Neural cell (in vitro differentiated cells): ENCODE results near the gene SGCD. TPM values are rescaled to one million over a fixed set of nuclear protein-coding genes. Genes with fewer than 3 reads are reported as not detected.

Experiments used
- H2AFZ ChIP-seq: fragments of 200-600, 300-800 bp; sonication (generic), shearing (Covaris generic); 2 replicates; pipeline ENCODE4 v1.6.0; 2014; ENCODE audit warnings: low read depth, mild to moderate bottlenecking, antibody characterized with exemption, low read length, moderate library complexity
- H3F3A ChIP-seq: fragments of 200-600 bp; shearing (Covaris generic); 2 replicates; pipeline ENCODE4 v1.6.1; 2016; ENCODE audit warnings: mild to moderate bottlenecking, moderate library complexity, mixed read lengths, antibody characterized with exemption, low read length; ENCODE audit not compliant: insufficient read depth, poor library complexity, severe bottlenecking
- H3K27ac ChIP-seq: fragments of 200-600, 300-800 bp; sonication (generic), shearing (Covaris generic); 2 replicates; pipeline ENCODE4 v1.5.1; 2014; ENCODE audit warnings: mild to moderate bottlenecking, low read length, moderate library complexity
- H3K27me3 ChIP-seq: fragments of 300-800, 200-600 bp; sonication (generic), shearing (Covaris generic); 2 replicates; pipeline ENCODE4 v1.6.0; 2014; ENCODE audit warnings: mild to moderate bottlenecking, low read depth, low read length, moderate library complexity; ENCODE audit not compliant: insufficient read depth
- H3K36me3 ChIP-seq: fragments of 300-800, 200-600 bp; sonication (generic), shearing (Covaris generic); 2 replicates; pipeline ENCODE4 v1.5.1; 2014; ENCODE audit warnings: mild to moderate bottlenecking, antibody characterized with exemption, low read length, moderate library complexity; ENCODE audit not compliant: insufficient read depth
- H3K4me2 ChIP-seq: fragments of 300-800, 200-600 bp; sonication (generic), shearing (Covaris generic); 2 replicates; pipeline ENCODE4 v1.6.0; 2014; ENCODE audit warnings: mild to moderate bottlenecking, low read length
- H3K4me3 ChIP-seq: fragments of 300-800, 200-600 bp; sonication (generic), shearing (Covaris generic); 2 replicates; pipeline ENCODE4 v1.5.1; 2014; ENCODE audit warnings: mild to moderate bottlenecking, low read length, moderate library complexity
- H3K79me2 ChIP-seq: fragments of 200-600 bp; shearing (Covaris generic); replicated peaks from 2 replicates; pipeline ENCODE4 v1.6.0; 2014; ENCODE audit warnings: mild to moderate bottlenecking, low read length, moderate library complexity; ENCODE audit not compliant: insufficient read depth
- H3K9ac ChIP-seq: fragments of 300-800, 200-600 bp; sonication (generic), shearing (Covaris generic); 2 replicates; pipeline ENCODE4 v1.6.1; 2016; ENCODE audit warnings: mild to moderate bottlenecking, low read length, mixed read lengths
- H3K9me2 ChIP-seq: fragments of 200-600 bp; shearing (Covaris generic); 2 replicates; pipeline ENCODE4 v1.6.1; 2016; ENCODE audit warnings: mild to moderate bottlenecking, low read length, mixed read lengths; ENCODE audit not compliant: insufficient read depth
- H3K9me3 ChIP-seq: fragments of 200-600, 300-800 bp; sonication (generic), shearing (Covaris generic); 2 replicates; pipeline ENCODE4 v1.6.1; 2016; ENCODE audit warnings: mild to moderate bottlenecking, mixed run types, low read length, moderate library complexity, mixed read lengths
- H4K20me1 ChIP-seq: fragments of 200-600 bp; shearing (Covaris generic); 2 replicates; pipeline ENCODE4 v1.6.1; 2016; ENCODE audit warnings: mild to moderate bottlenecking, mixed run types; ENCODE audit not compliant: insufficient read depth
- EP300 ChIP-seq: fragments of 450-650 bp; conservative IDR thresholded peaks from 2 replicates; pipeline ENCODE4 v1.6.1; 2014; ENCODE audit warnings: antibody characterized with exemption, mild to moderate bottlenecking, moderate library complexity; ENCODE audit not compliant: poor library complexity, severe bottlenecking
- EZH2 ChIP-seq: fragments of 200-600, 300-800 bp; shearing (Covaris generic), sonication (generic); IDR thresholded peaks from 2 replicates; pipeline ENCODE4 v1.6.1; 2014; ENCODE audit warnings: antibody characterized with exemption, low read length, borderline replicate concordance, mild to moderate bottlenecking; ENCODE audit not compliant: insufficient read depth, poor library complexity, severe bottlenecking
- MXI1 ChIP-seq: fragments of 450-650 bp; conservative IDR thresholded peaks from 2 replicates; pipeline ENCODE4 v1.6.1; 2014; ENCODE audit warnings: antibody characterized with exemption, mild to moderate bottlenecking; ENCODE audit not compliant: poor library complexity, severe bottlenecking
- POLR2AphosphoS5 ChIP-seq: IDR thresholded peaks from 2 replicates; pipeline ENCODE4 v1.6.1; 2012
- RAD21 ChIP-seq: fragments of 450-650 bp; conservative IDR thresholded peaks from 2 replicates; pipeline ENCODE4 v1.6.1; 2014; ENCODE audit warnings: antibody characterized with exemption, mild to moderate bottlenecking, moderate library complexity
- REST ChIP-seq: IDR thresholded peaks from 2 replicates; pipeline ENCODE4 v1.6.1; 2012; ENCODE audit warnings: borderline replicate concordance
- SMC3 ChIP-seq: fragments of 450-650 bp; conservative IDR thresholded peaks from 2 replicates; pipeline ENCODE4 v1.6.1; 2014; ENCODE audit warnings: antibody characterized with exemption, mild to moderate bottlenecking, moderate library complexity; ENCODE audit not compliant: poor library complexity
- TAF1 ChIP-seq: IDR thresholded peaks from 2 replicates; pipeline ENCODE4 v1.6.1; 2012; ENCODE audit warnings: low read depth
- polyA plus RNA-seq: library from polyadenylated mRNA; depleted of rRNA; stranded (reverse); fragments of >200 nt; gene quantifications from 2 replicates; pipeline ENCODE4 v1.2.3, GENCODE V29; 2014
- TF ChIP-seq, protein P1 (sequence below): fragments of 450-650 bp; IDR thresholded peaks from 2 replicates; pipeline ENCODE4 v1.5.1; 2014; ENCODE audit warnings: antibody characterized with exemption, mild to moderate bottlenecking, moderate library complexity; ENCODE audit not compliant: poor library complexity, severe bottlenecking

The SGCD gene
- polyA plus RNA-seq, 1 donor from 2014 or later: 3.4 TPM

GRCh38 chr5:156473269-156473908 lies 146.4 kb downstream of the SGCD start:
- H3K9ac ChIP-seq: no peak overlapping the region
- H3K4me3 ChIP-seq: no peak overlapping the region
- H2AFZ ChIP-seq: no peak overlapping the region
- H4K20me1 ChIP-seq: no peaks in the 10 kb centered on the region
- no peaks in the 10 kb centered on the region for H3K36me3 ChIP-seq
- no peak overlapping the region for H3K27ac ChIP-seq
- H3K9me2 ChIP-seq: no peaks in the 10 kb centered on the region
- H3F3A ChIP-seq: no peaks in the 10 kb centered on the region
- H3K27me3 ChIP-seq: no peaks in the 10 kb centered on the region
- no peaks in the 10 kb centered on the region for H3K79me2 ChIP-seq
- no peak overlapping the region for H3K4me2 ChIP-seq
- TF ChIP-seq EP300 (no peak), TAF1 (no peak), POLR2AphosphoS5 (no peak), REST (no peak), RAD21 (no peak), SMC3 (no peak), MXI1 (no peak), EZH2 (no peak)
- TF ChIP-seq, protein P1, sequence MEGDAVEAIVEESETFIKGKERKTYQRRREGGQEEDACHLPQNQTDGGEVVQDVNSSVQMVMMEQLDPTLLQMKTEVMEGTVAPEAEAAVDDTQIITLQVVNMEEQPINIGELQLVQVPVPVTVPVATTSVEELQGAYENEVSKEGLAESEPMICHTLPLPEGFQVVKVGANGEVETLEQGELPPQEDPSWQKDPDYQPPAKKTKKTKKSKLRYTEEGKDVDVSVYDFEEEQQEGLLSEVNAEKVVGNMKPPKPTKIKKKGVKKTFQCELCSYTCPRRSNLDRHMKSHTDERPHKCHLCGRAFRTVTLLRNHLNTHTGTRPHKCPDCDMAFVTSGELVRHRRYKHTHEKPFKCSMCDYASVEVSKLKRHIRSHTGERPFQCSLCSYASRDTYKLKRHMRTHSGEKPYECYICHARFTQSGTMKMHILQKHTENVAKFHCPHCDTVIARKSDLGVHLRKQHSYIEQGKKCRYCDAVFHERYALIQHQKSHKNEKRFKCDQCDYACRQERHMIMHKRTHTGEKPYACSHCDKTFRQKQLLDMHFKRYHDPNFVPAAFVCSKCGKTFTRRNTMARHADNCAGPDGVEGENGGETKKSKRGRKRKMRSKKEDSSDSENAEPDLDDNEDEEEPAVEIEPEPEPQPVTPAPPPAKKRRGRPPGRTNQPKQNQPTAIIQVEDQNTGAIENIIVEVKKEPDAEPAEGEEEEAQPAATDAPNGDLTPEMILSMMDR: no peak
- no peaks in the 10 kb centered on the region for H3K9me3 ChIP-seq

DNA sequence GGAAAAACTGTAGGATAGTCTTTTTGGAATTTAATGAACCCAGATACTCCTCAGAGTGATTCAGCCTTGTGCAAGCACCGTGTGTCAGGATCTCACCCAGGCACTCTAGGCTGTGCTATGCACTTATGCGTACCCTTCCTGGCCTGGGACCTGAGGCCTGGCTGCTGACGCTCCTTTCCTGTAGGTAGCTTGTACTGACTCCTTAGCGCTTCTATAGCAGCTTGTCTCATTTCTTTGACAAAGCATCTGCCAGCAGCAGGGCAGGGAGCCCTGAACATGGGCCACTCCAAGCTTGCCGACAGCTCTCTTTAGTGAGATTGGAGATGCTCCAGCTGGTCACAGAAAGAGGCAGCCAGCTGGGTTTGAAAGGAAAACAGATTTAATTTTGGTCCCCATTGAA lies 147.3 kb downstream of the SGCD start:
- Histone ChIP-seq H3K27me3 (no peaks in the 10 kb centered on the region), H3K4me2 (no peak overlapping the region), H3K9me3 (no peaks in the 10 kb centered on the region), H3K4me3 (no peak overlapping the region), H3K9ac (no peak overlapping the region), H3K79me2 (no peaks in the 10 kb centered on the region), H3F3A (no peaks in the 10 kb centered on the region), H4K20me1 (no peaks in the 10 kb centered on the region), H3K9me2 (no peaks in the 10 kb centered on the region), H2AFZ (no peak overlapping the region), H3K36me3 (no peaks in the 10 kb centered on the region), H3K27ac (no peak overlapping the region)
- TF ChIP-seq SMC3: no peak
- TF ChIP-seq EZH2: no peak
- TF ChIP-seq, protein P1: no peak
- no peak for TF ChIP-seq POLR2AphosphoS5
- no peak for TF ChIP-seq MXI1
- TF ChIP-seq TAF1: no peak
- no peak for TF ChIP-seq RAD21
- TF ChIP-seq REST: no peak
- no peak for TF ChIP-seq EP300
